B cell (primary cell): ENCODE measurements around the gene XG. TPM values are rescaled to one million over a fixed set of nuclear protein-coding genes. Genes with fewer than 3 reads are reported as not detected.

Source experiments
- ATAC-seq: fragments of 200-7000 bp; cut with Tn5 transposase; one replicate; pipeline ENCODE4 v1.10.0; 2021; ENCODE audit warnings: low read depth, mild to moderate bottlenecking, moderate number of reproducible peaks, moderate library complexity
- CTCF ChIA-PET: fragments of 350-600 bp; sonication (Branson Sonifier 250); formaldehyde crosslinking; loops from one replicate; lab custom pipeline; 2021; ENCODE audit warnings: antibody characterized with exemption, inconsistent platforms; lab: Charles Lee
- POLR2A ChIA-PET: fragments of 350-600 bp; sonication (Branson Sonifier 250); formaldehyde crosslinking; loops from one replicate; lab custom pipeline; 2021; ENCODE audit warnings: antibody characterized with exemption; lab: Charles Lee
- DNase-seq: peaks from one replicate; pipeline ENCODE4 v3.0.0; 2013
- H2AFZ ChIP-seq: 2 replicates; pipeline ENCODE4 v1.6.1; 2012; ENCODE audit warnings: mild to moderate bottlenecking, low read depth, low read length; ENCODE audit not compliant: insufficient read depth, poor library complexity, severe bottlenecking
- H3K27ac ChIP-seq, 2 donors: 1 replicate in 1 of 2; 2 replicates in 1 of 2; pipeline ENCODE4 v1.5.1; 2012 to 2013; ENCODE audit warnings: low read length in 2 of 2, mild to moderate bottlenecking in 2 of 2, moderate library complexity in 1 of 2
- H3K27me3 ChIP-seq, 4 experiments: fragments of 200-600 bp in 1 of 4; sonication (generic) in 1 of 4; replicated peaks in 1 of 4; 1 replicate in 2 of 4; 2 replicates in 2 of 4; pipeline versions ENCODE4 v1.6.1 to v1.7.0; 2013 to 2016; ENCODE audit warnings: low read length in 3 of 4, mild to moderate bottlenecking in 2 of 4, mixed read lengths in 1 of 4, moderate library complexity in 1 of 4; ENCODE audit not compliant: insufficient read depth in 4 of 4, control insufficient read depth in 3 of 4; ENCODE audit errors: control extremely low read depth in 1 of 4
- H3K36me3 ChIP-seq, 2 experiments: replicated peaks in 1 of 2; 1 replicate in 1 of 2; 2 replicates in 1 of 2; pipeline versions ENCODE4 v1.6.1 to v1.7.1; 2013; ENCODE audit warnings: low read length in 1 of 2; ENCODE audit not compliant: insufficient read depth in 2 of 2, control insufficient read depth in 1 of 2; ENCODE audit errors: control extremely low read depth in 1 of 2, extremely low read depth in 1 of 2
- H3K4me1 ChIP-seq, 2 donors: fragments of 200-600 bp in 1 of 2; sonication (generic) in 1 of 2; 1 replicate in 1 of 2; 2 replicates in 1 of 2; pipeline versions ENCODE4 v1.5.1 to v1.6.1; 2013 to 2017; ENCODE audit warnings: low read length in 2 of 2; ENCODE audit not compliant: control insufficient read depth in 2 of 2, insufficient read depth in 2 of 2
- H3K4me2 ChIP-seq: replicated peaks from 2 replicates; pipeline ENCODE3; 2012; ENCODE audit warnings: mild to moderate bottlenecking, low read depth, low read length; ENCODE audit not compliant: poor library complexity, severe bottlenecking
- H3K4me3 ChIP-seq, 5 experiments: fragments of 200-600 bp in 1 of 5; sonication (generic) in 1 of 5; 1 replicate in 3 of 5; 2 replicates in 2 of 5; pipeline versions ENCODE4 v1.5.1 to v1.7.0; 2011 to 2016; ENCODE audit warnings: low read length in 4 of 5, mild to moderate bottlenecking in 4 of 5, low read depth in 2 of 5, control low read depth in 1 of 5, moderate library complexity in 1 of 5; ENCODE audit not compliant: insufficient read depth in 1 of 5; ENCODE audit errors: control extremely low read depth in 1 of 5, extremely low read depth in 1 of 5
- H3K79me2 ChIP-seq: fragments of 200-600 bp; sonication (generic); one replicate; pipeline ENCODE4 v1.6.0; 2016; ENCODE audit warnings: low read length; ENCODE audit not compliant: control insufficient read depth, insufficient read depth
- H3K9ac ChIP-seq: fragments of 200-600 bp; sonication (generic); 2 replicates; pipeline ENCODE4 v1.6.1; 2017; ENCODE audit warnings: mild to moderate bottlenecking, low read length, moderate library complexity
- H3K9me3 ChIP-seq, 3 donors: one replicate each; pipeline versions ENCODE4 v1.6.1 to v1.7.1; 2013; ENCODE audit warnings: low read length in 2 of 3; ENCODE audit not compliant: control insufficient read depth in 2 of 3, insufficient read depth in 1 of 3; ENCODE audit errors: control extremely low read depth in 1 of 3
- H4K20me1 ChIP-seq: 2 replicates; pipeline ENCODE4 v1.6.0; 2012; ENCODE audit warnings: mild to moderate bottlenecking, low read length; ENCODE audit not compliant: insufficient read depth, control insufficient read depth, poor library complexity, severe bottlenecking
- H3K27ac Mint-ChIP-seq: one replicate; pipeline ENCODE4 v1.8.0; 2021; ENCODE audit warnings: mixed read lengths
- H3K27me3 Mint-ChIP-seq: one replicate; pipeline ENCODE4 v1.8.0; 2021; ENCODE audit warnings: mixed read lengths
- H3K4me1 Mint-ChIP-seq: one replicate; pipeline ENCODE4 v1.8.0; 2021; ENCODE audit warnings: mixed read lengths
- H3K4me3 Mint-ChIP-seq: one replicate; pipeline ENCODE4 v1.8.0; 2021; ENCODE audit warnings: mixed read lengths
- H3K9me3 Mint-ChIP-seq: one replicate; pipeline ENCODE4 v1.8.0; 2022; ENCODE audit warnings: mixed read lengths; ENCODE audit not compliant: insufficient read depth
- EZH2 ChIP-seq: IDR thresholded peaks from 2 replicates; pipeline ENCODE4 v1.6.1; 2012; ENCODE audit warnings: borderline replicate concordance, low read depth, mild to moderate bottlenecking, moderate library complexity, low read length; ENCODE audit not compliant: insufficient read depth, poor library complexity, severe bottlenecking
- WGBS: methylation state at CpG from one replicate; pipeline ENCODE4 v1.1.5; 2013; ENCODE audit warnings: missing lambda C conversion rate; ENCODE audit not compliant: insufficient coverage; 5-methylcytosine and 5-hydroxymethylcytosine counted together
- intact Hi-C: fragments of 100-400 bp; cut with micrococcal nuclease; formaldehyde crosslinking; loops from one replicate; pipeline ENCODE4 v1.10.0; 2022
- polyA plus RNA-seq: library from polyadenylated mRNA; depleted of rRNA; stranded (reverse); fragments of >200 nt; gene quantifications from 2 replicates; pipeline ENCODE4 v1.2.3, GENCODE V29; 2012
- total RNA-seq, 2 donors: library from RNA; stranded (reverse); fragments of 120-200 nt in 1 of 2; gene quantifications; 1 replicate in 1 of 2; 2 replicates in 1 of 2; pipeline versions ENCODE4 v1.2.3 to v1.2.4, GENCODE V29; 2013 to 2022
- TF ChIP-seq, protein P1 (sequence below): fragments of 200-600 bp; IDR thresholded peaks from one replicate; pipeline ENCODE4 v1.8.0; 2022; ENCODE audit warnings: antibody characterized with exemption, mild to moderate bottlenecking

XG gene
- total and polyA plus RNA-seq, 2 donors (not counting 1 experiment from before 2014, with no cell fraction given): 0.03 TPM; not detected in 1

DNA sequence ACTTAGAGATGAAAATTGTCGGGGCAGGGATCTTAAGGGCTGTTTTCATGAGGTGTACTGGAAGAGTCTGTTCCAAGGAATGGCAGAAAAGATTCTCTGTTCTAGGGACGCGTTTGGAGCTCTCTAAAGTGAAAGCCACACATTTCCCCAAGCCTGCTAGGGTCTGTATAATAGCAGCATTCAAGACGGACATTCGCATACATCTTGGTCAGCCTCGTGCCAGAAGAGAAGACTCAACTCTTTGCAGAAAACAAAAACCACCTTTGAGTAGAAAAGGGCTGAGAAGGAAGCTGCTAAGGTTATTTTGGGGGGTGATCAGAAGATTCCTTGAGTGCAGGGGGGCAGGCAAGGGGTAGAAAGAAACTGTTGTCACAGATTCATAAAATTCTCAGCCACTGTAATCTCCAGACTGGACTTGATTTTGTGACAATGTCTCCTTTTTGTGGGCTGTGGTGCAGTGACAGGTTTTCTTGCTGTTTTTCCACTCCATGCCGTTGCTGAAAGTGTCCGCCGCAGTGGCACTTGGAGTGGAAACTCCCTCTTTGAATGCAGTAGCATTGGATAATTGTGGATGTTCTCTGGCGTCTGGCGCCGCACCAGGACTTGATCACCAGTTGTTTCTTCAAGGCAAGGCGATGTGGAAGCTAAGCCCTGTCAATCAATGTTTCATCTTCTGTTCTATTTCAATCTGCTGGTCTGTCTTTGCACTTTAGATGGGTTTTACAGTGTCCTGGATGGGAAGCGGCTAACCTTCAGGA, 79.8 kb downstream of the XG start:
- Histone ChIP-seq H4K20me1 (no peaks in the 10 kb centered on the region), H3K27me3 (peaks cover 0 to 11% (median 8%) of the 10 kb centered on the region in 4 experiments), H3K27ac (no peak overlapping the region), H3K79me2 (no peaks in the 10 kb centered on the region), H3K9ac (no peak overlapping the region), H2AFZ (no peak overlapping the region), H3K36me3 (no peaks in the 10 kb centered on the region), H3K9me3 (peaks cover 0 to 8% (median 3%) of the 10 kb centered on the region in 3 donors), H3K4me1 (peaks cover 0 to 6% of the 10 kb centered on the region in 2 donors), H3K4me3 (no peak overlapping the region), H3K4me2 (no peak overlapping the region)
- POLR2A ChIA-PET: no interaction called here
- 94% methylated on average over 3 of the region's 14 CpGs for WGBS
- Mint-ChIP-seq H3K4me3 (no peak overlapping the region), H3K27ac (no peak overlapping the region), H3K9me3 (no peaks in the 10 kb centered on the region), H3K4me1 (no peaks in the 10 kb centered on the region), H3K27me3 (peaks cover 8% of the 10 kb centered on the region)
- intact Hi-C loops: no loop called here
- DNase-seq (no peak), ATAC-seq (no peak)
- TF ChIP-seq EZH2: no peak
- TF ChIP-seq, protein P1, sequence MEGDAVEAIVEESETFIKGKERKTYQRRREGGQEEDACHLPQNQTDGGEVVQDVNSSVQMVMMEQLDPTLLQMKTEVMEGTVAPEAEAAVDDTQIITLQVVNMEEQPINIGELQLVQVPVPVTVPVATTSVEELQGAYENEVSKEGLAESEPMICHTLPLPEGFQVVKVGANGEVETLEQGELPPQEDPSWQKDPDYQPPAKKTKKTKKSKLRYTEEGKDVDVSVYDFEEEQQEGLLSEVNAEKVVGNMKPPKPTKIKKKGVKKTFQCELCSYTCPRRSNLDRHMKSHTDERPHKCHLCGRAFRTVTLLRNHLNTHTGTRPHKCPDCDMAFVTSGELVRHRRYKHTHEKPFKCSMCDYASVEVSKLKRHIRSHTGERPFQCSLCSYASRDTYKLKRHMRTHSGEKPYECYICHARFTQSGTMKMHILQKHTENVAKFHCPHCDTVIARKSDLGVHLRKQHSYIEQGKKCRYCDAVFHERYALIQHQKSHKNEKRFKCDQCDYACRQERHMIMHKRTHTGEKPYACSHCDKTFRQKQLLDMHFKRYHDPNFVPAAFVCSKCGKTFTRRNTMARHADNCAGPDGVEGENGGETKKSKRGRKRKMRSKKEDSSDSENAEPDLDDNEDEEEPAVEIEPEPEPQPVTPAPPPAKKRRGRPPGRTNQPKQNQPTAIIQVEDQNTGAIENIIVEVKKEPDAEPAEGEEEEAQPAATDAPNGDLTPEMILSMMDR: no peak
- CTCF ChIA-PET: no interaction called here

DNA sequence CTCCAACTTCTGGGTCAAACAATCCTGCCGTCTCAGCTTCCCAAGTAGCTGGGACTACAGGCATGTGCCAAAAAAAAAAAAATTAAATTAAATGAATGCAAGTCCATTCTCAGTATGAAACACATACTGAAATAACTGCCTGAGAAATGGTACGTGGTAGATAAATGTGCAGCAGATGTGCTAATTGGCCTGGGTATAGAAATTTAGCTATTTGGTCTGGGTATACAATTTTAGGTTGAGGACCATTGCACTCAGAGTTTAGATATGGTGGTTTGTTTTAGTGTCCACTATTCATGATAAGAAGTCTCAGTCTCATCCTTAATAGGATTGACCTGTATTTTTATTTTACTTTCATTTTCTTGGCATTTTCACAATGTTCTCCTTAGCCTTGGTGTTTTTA, 86.1 kb downstream of the XG start:
- no CpG with 5 or more reads among the region's 2 CpGs for WGBS
- Histone ChIP-seq H3K36me3 (no peaks in the 10 kb centered on the region), H3K79me2 (no peaks in the 10 kb centered on the region), H2AFZ (no peak overlapping the region), H3K27ac (no peak overlapping the region), H3K27me3 (no peaks in the 10 kb centered on the region), H4K20me1 (no peaks in the 10 kb centered on the region), H3K9ac (no peak overlapping the region), H3K4me3 (no peak overlapping the region), H3K9me3 (peaks cover 0 to 5% (median 0%) of the 10 kb centered on the region in 3 donors), H3K4me1 (no peaks in the 10 kb centered on the region), H3K4me2 (no peak overlapping the region)
- no peak overlapping the region for H3K4me3 Mint-ChIP-seq
- DNase-seq (no peak), ATAC-seq (no peak)
- H3K27ac Mint-ChIP-seq: no peak overlapping the region
- H3K27me3 Mint-ChIP-seq: peaks cover 12% of the 10 kb centered on the region
- intact Hi-C loops: no loop called here
- no peak for TF ChIP-seq EZH2
- TF ChIP-seq, protein P1: no peak
- no peaks in the 10 kb centered on the region for H3K4me1 Mint-ChIP-seq
- POLR2A ChIA-PET: no interaction called here
- peaks cover 3% of the 10 kb centered on the region for H3K9me3 Mint-ChIP-seq
- CTCF ChIA-PET: no interaction called here
